KMS-11 (cell line): ENCODE measurements around the gene KPNA6.

Source experiments
- H2AFZ ChIP-seq: fragments of 200-600 bp; sonication (generic); 2 replicates; pipeline ENCODE4 v1.6.1; 2016; ENCODE audit warnings: antibody characterized with exemption, mixed run types, low read depth
- H3K27ac ChIP-seq: fragments of 200-600 bp; sonication (generic); 2 replicates; pipeline ENCODE4 v1.6.1; 2016; ENCODE audit warnings: mild to moderate bottlenecking, mixed run types
- H3K27me3 ChIP-seq: fragments of 200-600 bp; sonication (generic); 2 replicates; pipeline ENCODE4 v1.6.1; 2017; ENCODE audit warnings: mild to moderate bottlenecking, low read depth, mixed run types, moderate library complexity; ENCODE audit not compliant: insufficient read depth
- H3K36me3 ChIP-seq: fragments of 200-600 bp; sonication (generic); 2 replicates; pipeline ENCODE4 v1.6.1; 2017; ENCODE audit warnings: mild to moderate bottlenecking, mixed run types; ENCODE audit not compliant: insufficient read depth
- H3K4me1 ChIP-seq: fragments of 200-600 bp; sonication (generic); 2 replicates; pipeline ENCODE4 v1.6.1; 2016; ENCODE audit warnings: mild to moderate bottlenecking, low read depth, mixed run types; ENCODE audit not compliant: poor library complexity, severe bottlenecking
- H3K4me2 ChIP-seq: fragments of 200-600 bp; sonication (generic); 2 replicates; pipeline ENCODE4 v1.7.0; 2016; ENCODE audit warnings: mild to moderate bottlenecking, mixed run types
- H3K4me3 ChIP-seq: fragments of 200-600 bp; sonication (generic); IDR thresholded peaks from 2 replicates; pipeline ENCODE4 v1.6.1; 2017; ENCODE audit warnings: low read depth, low read length, mixed read lengths; ENCODE audit not compliant: insufficient read depth
- H3K79me2 ChIP-seq: fragments of 200-600 bp; sonication (generic); 2 replicates; pipeline ENCODE4 v1.6.1; 2016; ENCODE audit warnings: low read depth, mixed run types; ENCODE audit not compliant: insufficient read depth
- H3K9ac ChIP-seq: fragments of 200-600 bp; sonication (generic); 2 replicates; pipeline ENCODE4 v1.6.1; 2016; ENCODE audit warnings: mild to moderate bottlenecking, mixed run types
- H4K20me1 ChIP-seq: fragments of 200-600 bp; sonication (generic); 2 replicates; pipeline ENCODE4 v1.6.1; 2016; ENCODE audit warnings: mild to moderate bottlenecking, mixed run types; ENCODE audit not compliant: insufficient read depth
- CTCF ChIP-seq: fragments of 200-600 bp; sonication (generic); conservative IDR thresholded peaks from 2 replicates; pipeline ENCODE4 v1.6.1; 2017; ENCODE audit warnings: low read depth, mild to moderate bottlenecking, antibody characterized with exemption, low read length, moderate library complexity, mixed read lengths

Gene KPNA6

GRCh38 chr1:32216566-32216965 is 108.7 kb downstream of the KPNA6 start:
- Histone ChIP-seq H3K4me3 (no peak overlapping the region), H3K79me2 (no peaks in the 10 kb centered on the region), H3K4me2 (no peak overlapping the region), H3K9ac (no peak overlapping the region), H4K20me1 (no peaks in the 10 kb centered on the region), H3K4me1 (peaks cover 10% of the 10 kb centered on the region), H3K36me3 (no peaks in the 10 kb centered on the region), H3K27me3 (no peaks in the 10 kb centered on the region), H2AFZ (no peak overlapping the region), H3K27ac (no peak overlapping the region)
- no peak for TF ChIP-seq CTCF

DNA sequence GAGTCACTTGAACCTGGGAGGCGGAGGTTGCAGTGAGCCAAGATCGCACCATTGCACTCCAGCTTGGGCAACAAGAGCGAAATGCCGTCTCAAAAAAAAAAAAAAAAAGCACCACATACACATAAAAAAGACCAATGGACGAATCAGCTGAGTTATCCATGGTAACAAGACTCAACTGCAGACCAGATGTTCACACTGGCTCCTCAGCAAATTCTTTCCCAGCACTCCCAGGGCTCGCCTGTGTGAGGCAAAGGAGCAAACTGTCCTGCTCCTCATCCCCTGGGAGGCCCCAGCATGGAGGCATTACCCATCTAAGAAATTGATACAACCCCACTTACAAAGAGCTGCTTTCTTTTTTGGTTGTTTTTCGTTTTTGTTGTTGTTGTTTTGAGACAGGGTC is 111.2 kb downstream of the KPNA6 start:
- H3K9ac ChIP-seq = no peak overlapping the region
- TF ChIP-seq CTCF = no peak
- H3K4me2 ChIP-seq = no peak overlapping the region
- H3K79me2 ChIP-seq = peaks cover 18% of the 10 kb centered on the region
- peaks cover 21% of the 10 kb centered on the region for H3K4me1 ChIP-seq
- no peaks in the 10 kb centered on the region for H3K27me3 ChIP-seq
- H3K4me3 ChIP-seq = no peak overlapping the region
- H3K36me3 ChIP-seq = no peaks in the 10 kb centered on the region
- H3K27ac ChIP-seq = no peak overlapping the region
- no peaks in the 10 kb centered on the region for H4K20me1 ChIP-seq
- no peak overlapping the region for H2AFZ ChIP-seq

- H3K27ac ChIP-seq = no peak overlapping the region
- H3K4me3 ChIP-seq = no peak overlapping the region
- H3K9ac ChIP-seq = no peak overlapping the region
- no peak overlapping the region for H2AFZ ChIP-seq
- H3K27me3 ChIP-seq = no peaks in the 10 kb centered on the region
- TF ChIP-seq CTCF = no peak
- peak overlapping the region; percentile 96; the same call in 1 of the 2 replicates for H3K4me2 ChIP-seq
- H3K36me3 ChIP-seq = no peaks in the 10 kb centered on the region
- H3K4me1 ChIP-seq = peaks cover 15% of the 10 kb centered on the region
- peaks cover 22% of the 10 kb centered on the region for H3K79me2 ChIP-seq
- H4K20me1 ChIP-seq = no peaks in the 10 kb centered on the region
Observed at GRCh38 chr1:32220746-32221580, 113.1 kb downstream of the KPNA6 start.

- TF ChIP-seq CTCF = no peak
- Histone ChIP-seq H3K27ac (no peak overlapping the region), H3K4me1 (peaks cover 15% of the 10 kb centered on the region), H2AFZ (peak overlapping the region; percentile 74), H3K27me3 (no peaks in the 10 kb centered on the region), H4K20me1 (no peaks in the 10 kb centered on the region), H3K79me2 (peaks cover 22% of the 10 kb centered on the region), H3K4me3 (no peak overlapping the region), H3K4me2 (peak overlapping the region; percentile 96; the same call in 1 of the 2 replicates), H3K36me3 (no peaks in the 10 kb centered on the region), H3K9ac (peak overlapping the region; percentile 81; the same call in 1 of the 2 replicates)
Observed at GRCh38 chr1:32221581-32221979, 113.7 kb downstream of the KPNA6 start.
